ENCODE measurements around the gene TERF2IP. TPM values are rescaled to one million over a fixed set of nuclear protein-coding genes. Genes with fewer than 3 reads are reported as not detected.

TERF2IP gene
- total and polyA plus RNA-seq, 2 experiments from 2014 or later: 12.0 to 18.0 TPM

DNA sequence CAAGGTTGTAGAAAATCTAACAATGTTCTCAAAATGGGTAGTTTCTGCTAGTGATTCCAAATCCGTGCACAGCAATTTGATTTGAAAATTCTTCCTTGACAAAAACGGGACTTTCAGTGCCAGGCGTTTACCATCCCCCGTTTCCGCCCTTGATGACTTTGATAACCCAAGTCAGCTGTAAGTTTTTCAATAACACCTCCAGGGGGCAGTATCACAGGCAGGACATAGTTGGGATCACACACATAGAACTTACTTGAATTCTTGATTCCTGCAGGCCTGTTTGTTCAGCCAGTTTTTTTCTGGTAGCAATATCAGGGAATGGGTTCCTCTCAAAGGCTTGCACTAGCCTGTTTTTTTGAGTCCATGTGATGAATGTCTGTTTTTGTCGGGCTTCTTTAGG lies 48.1 kb downstream of the TERF2IP start:
- H3K27me3 ChIP-seq (ENCODE audit: insufficient read depth): no peaks in the 10 kb centered on the region
- H3K79me2 ChIP-seq (replicated peaks; ENCODE audit: insufficient read depth): no peaks in the 10 kb centered on the region
- no peak overlapping the region for H3K27ac Mint-ChIP-seq
- TF ChIP-seq ZNF114 (CRISPR knock-in tag; IDR thresholded peaks at IDR 0.05): no peak
- no peak for TF ChIP-seq EZH2 (IDR thresholded peaks at IDR 0.05; ENCODE audit: low read depth, unreplicated experiment)
- TF ChIP-seq CTCF (conservative IDR thresholded peaks at IDR 0.05; ENCODE audit: low read depth in 2 of 2): peak; percentile 70 to 74
- peaks cover 58% of the 10 kb centered on the region for H3K9me3 Mint-ChIP-seq
- peak; percentile 81 for DNase-seq (ENCODE audit: low spot score)
- no peak overlapping the region for H3K27ac ChIP-seq (ENCODE audit: low read depth)
- 0 out of 2 replicates have a peak, but pooled peaks cover 5% of the 10 kb centered on the region for H3K9me2 ChIP-seq (ENCODE audit: insufficient read depth)
- H3K27me3 Mint-ChIP-seq (ENCODE audit: insufficient read depth, low read depth, poor library complexity): peaks cover 6% of the 10 kb centered on the region
- ATAC-seq: no peak; the same call in 2 of the 3 replicates
- no peaks in the 10 kb centered on the region for H3K4me1 ChIP-seq (ENCODE audit: insufficient read depth)
- no peak overlapping the region for H3K4me2 ChIP-seq
- H3K4me1 Mint-ChIP-seq: no peaks in the 10 kb centered on the region
- H3K36me3 ChIP-seq (ENCODE audit: insufficient read depth): no peaks in the 10 kb centered on the region
- no peak overlapping the region for H2AFZ ChIP-seq
- no peak overlapping the region for H3K4me3 ChIP-seq
- peaks cover 3% of the 10 kb centered on the region; the same call in 1 of the 3 replicates for H3K36me3 Mint-ChIP-seq (ENCODE audit: low read depth)
- H4K20me1 ChIP-seq (replicated peaks; ENCODE audit: insufficient read depth): no peaks in the 10 kb centered on the region
- no peak overlapping the region for H3K4me3 Mint-ChIP-seq
- no peaks in the 10 kb centered on the region for H3F3A ChIP-seq (replicated peaks; ENCODE audit: low read depth)

DNA sequence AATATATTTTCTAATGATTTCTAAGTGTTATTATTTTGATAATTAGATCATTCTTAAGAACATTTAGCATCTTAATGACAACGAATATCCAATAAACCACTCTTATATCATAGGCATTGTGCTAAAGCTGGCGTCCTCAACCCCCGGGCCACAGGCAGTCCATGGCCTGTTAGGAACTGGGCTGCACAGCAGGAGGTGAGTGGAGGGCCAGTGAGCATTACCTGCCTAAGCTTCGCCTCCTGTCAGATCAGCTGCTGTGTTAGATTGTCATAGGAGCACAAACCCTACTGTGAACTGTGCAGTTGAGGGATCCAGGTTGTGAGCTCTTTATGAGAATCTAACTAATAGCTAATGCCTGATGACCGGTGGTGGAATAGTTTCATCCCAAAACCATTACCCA lies 50.0 kb downstream of the TERF2IP start:
- peaks cover 2% of the 10 kb centered on the region for H3K27me3 Mint-ChIP-seq (ENCODE audit: insufficient read depth, low read depth, poor library complexity)
- Histone ChIP-seq H3F3A (replicated peaks; ENCODE audit: low read depth) (no peaks in the 10 kb centered on the region), H3K4me1 (ENCODE audit: insufficient read depth) (peaks cover 5% of the 10 kb centered on the region; the same call in 1 of the 2 replicates), H2AFZ (no peak overlapping the region), H3K9me2 (ENCODE audit: insufficient read depth) (no peaks in the 10 kb centered on the region), H4K20me1 (replicated peaks; ENCODE audit: insufficient read depth) (no peaks in the 10 kb centered on the region), H3K27ac (ENCODE audit: low read depth) (no peak overlapping the region), H3K27me3 (ENCODE audit: insufficient read depth) (no peaks in the 10 kb centered on the region), H3K4me2 (no peak overlapping the region), H3K79me2 (replicated peaks; ENCODE audit: insufficient read depth) (no peaks in the 10 kb centered on the region), H3K36me3 (ENCODE audit: insufficient read depth) (no peaks in the 10 kb centered on the region), H3K4me3 (no peak overlapping the region)
- no peak overlapping the region for H3K4me3 Mint-ChIP-seq
- no peak for DNase-seq (ENCODE audit: low spot score)
- peaks cover 3% of the 10 kb centered on the region; the same call in 1 of the 3 replicates for H3K36me3 Mint-ChIP-seq (ENCODE audit: low read depth)
- no peaks in the 10 kb centered on the region for H3K4me1 Mint-ChIP-seq
- peaks cover 54% of the 10 kb centered on the region for H3K9me3 Mint-ChIP-seq
- ATAC-seq: no peak
- H3K27ac Mint-ChIP-seq: no peak overlapping the region
- TF ChIP-seq, protein P1, sequence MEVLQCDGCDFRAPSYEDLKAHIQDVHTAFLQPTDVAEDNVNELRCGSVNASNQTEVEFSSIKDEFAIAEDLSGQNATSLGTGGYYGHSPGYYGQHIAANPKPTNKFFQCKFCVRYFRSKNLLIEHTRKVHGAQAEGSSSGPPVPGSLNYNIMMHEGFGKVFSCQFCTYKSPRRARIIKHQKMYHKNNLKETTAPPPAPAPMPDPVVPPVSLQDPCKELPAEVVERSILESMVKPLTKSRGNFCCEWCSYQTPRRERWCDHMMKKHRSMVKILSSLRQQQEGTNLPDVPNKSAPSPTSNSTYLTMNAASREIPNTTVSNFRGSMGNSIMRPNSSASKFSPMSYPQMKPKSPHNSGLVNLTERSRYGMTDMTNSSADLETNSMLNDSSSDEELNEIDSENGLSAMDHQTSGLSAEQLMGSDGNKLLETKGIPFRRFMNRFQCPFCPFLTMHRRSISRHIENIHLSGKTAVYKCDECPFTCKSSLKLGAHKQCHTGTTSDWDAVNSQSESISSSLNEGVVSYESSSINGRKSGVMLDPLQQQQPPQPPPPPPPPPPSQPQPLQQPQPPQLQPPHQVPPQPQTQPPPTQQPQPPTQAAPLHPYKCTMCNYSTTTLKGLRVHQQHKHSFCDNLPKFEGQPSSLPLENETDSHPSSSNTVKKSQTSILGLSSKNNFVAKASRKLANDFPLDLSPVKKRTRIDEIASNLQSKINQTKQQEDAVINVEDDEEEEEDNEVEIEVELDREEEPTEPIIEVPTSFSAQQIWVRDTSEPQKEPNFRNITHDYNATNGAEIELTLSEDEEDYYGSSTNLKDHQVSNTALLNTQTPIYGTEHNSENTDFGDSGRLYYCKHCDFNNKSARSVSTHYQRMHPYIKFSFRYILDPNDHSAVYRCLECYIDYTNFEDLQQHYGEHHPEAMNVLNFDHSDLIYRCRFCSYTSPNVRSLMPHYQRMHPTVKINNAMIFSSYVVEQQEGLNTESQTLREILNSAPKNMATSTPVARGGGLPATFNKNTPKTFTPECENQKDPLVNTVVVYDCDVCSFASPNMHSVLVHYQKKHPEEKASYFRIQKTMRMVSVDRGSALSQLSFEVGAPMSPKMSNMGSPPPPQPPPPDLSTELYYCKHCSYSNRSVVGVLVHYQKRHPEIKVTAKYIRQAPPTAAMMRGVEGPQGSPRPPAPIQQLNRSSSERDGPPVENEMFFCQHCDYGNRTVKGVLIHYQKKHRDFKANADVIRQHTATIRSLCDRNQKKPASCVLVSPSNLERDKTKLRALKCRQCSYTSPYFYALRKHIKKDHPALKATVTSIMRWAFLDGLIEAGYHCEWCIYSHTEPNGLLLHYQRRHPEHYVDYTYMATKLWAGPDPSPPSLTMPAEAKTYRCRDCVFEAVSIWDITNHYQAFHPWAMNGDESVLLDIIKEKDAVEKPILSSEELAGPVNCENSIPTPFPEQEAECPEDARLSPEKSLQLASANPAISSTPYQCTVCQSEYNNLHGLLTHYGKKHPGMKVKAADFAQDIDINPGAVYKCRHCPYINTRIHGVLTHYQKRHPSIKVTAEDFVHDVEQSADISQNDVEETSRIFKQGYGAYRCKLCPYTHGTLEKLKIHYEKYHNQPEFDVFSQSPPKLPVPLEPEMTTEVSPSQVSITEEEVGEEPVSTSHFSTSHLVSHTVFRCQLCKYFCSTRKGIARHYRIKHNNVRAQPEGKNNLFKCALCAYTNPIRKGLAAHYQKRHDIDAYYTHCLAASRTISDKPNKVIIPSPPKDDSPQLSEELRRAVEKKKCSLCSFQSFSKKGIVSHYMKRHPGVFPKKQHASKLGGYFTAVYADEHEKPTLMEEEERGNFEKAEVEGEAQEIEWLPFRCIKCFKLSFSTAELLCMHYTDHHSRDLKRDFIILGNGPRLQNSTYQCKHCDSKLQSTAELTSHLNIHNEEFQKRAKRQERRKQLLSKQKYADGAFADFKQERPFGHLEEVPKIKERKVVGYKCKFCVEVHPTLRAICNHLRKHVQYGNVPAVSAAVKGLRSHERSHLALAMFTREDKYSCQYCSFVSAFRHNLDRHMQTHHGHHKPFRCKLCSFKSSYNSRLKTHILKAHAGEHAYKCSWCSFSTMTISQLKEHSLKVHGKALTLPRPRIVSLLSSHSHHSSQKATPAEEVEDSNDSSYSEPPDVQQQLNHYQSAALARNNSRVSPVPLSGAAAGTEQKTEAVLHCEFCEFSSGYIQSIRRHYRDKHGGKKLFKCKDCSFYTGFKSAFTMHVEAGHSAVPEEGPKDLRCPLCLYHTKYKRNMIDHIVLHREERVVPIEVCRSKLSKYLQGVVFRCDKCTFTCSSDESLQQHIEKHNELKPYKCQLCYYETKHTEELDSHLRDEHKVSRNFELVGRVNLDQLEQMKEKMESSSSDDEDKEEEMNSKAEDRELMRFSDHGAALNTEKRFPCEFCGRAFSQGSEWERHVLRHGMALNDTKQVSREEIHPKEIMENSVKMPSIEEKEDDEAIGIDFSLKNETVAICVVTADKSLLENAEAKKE (CRISPR knock-in tag; IDR thresholded peaks at IDR 0.05): no peak
- no peak for TF ChIP-seq ZNF331 (CRISPR knock-in tag; IDR thresholded peaks at IDR 0.05; ENCODE audit: low read depth)
- TF ChIP-seq JUNB (IDR thresholded peaks at IDR 0.05; ENCODE audit: unreplicated experiment): no peak
- no peak for TF ChIP-seq STAT1 (IDR thresholded peaks at IDR 0.05; ENCODE audit: unreplicated experiment)
- TF ChIP-seq, protein P2, sequence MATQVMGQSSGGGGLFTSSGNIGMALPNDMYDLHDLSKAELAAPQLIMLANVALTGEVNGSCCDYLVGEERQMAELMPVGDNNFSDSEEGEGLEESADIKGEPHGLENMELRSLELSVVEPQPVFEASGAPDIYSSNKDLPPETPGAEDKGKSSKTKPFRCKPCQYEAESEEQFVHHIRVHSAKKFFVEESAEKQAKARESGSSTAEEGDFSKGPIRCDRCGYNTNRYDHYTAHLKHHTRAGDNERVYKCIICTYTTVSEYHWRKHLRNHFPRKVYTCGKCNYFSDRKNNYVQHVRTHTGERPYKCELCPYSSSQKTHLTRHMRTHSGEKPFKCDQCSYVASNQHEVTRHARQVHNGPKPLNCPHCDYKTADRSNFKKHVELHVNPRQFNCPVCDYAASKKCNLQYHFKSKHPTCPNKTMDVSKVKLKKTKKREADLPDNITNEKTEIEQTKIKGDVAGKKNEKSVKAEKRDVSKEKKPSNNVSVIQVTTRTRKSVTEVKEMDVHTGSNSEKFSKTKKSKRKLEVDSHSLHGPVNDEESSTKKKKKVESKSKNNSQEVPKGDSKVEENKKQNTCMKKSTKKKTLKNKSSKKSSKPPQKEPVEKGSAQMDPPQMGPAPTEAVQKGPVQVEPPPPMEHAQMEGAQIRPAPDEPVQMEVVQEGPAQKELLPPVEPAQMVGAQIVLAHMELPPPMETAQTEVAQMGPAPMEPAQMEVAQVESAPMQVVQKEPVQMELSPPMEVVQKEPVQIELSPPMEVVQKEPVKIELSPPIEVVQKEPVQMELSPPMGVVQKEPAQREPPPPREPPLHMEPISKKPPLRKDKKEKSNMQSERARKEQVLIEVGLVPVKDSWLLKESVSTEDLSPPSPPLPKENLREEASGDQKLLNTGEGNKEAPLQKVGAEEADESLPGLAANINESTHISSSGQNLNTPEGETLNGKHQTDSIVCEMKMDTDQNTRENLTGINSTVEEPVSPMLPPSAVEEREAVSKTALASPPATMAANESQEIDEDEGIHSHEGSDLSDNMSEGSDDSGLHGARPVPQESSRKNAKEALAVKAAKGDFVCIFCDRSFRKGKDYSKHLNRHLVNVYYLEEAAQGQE (IDR thresholded peaks at IDR 0.05; ENCODE audit: unreplicated experiment): no peak
- TF ChIP-seq EZH2 (IDR thresholded peaks at IDR 0.05; ENCODE audit: low read depth, unreplicated experiment): no peak
